MM.1S (cell line): Measurements from ENCODE around the gene NCAPG.

Experiments
- DNase-seq: peaks from one replicate; pipeline ENCODE4 v3.0.0-alpha.2; 2015
- H2AFZ ChIP-seq: fragments of 300-600 bp; sonication (generic); 2 replicates; pipeline ENCODE4 v1.6.0; 2016; ENCODE audit warnings: antibody characterized with exemption, low read length
- H3F3A ChIP-seq: fragments of 300-600 bp; sonication (generic); 2 replicates; pipeline ENCODE4 v1.6.1; 2016; ENCODE audit warnings: mild to moderate bottlenecking, antibody characterized with exemption, low read length, moderate library complexity, mixed read lengths; ENCODE audit not compliant: insufficient read depth
- H3K27ac ChIP-seq: fragments of 300-600 bp; sonication (generic); 2 replicates; pipeline ENCODE4 v1.5.1; 2016; ENCODE audit warnings: mild to moderate bottlenecking, low read length
- H3K27me3 ChIP-seq: fragments of 300-600 bp; sonication (generic); replicated peaks from 2 replicates; pipeline ENCODE4 v1.6.0; 2016; ENCODE audit warnings: low read length; ENCODE audit not compliant: insufficient read depth
- H3K36me3 ChIP-seq: fragments of 300-600 bp; sonication (generic); replicated peaks from 2 replicates; pipeline ENCODE4 v1.6.1; 2016; ENCODE audit warnings: mild to moderate bottlenecking, low read length, mixed read lengths; ENCODE audit not compliant: insufficient read depth
- H3K4me1 ChIP-seq: fragments of 300-600 bp; sonication (generic); 2 replicates; pipeline ENCODE4 v1.6.1; 2016; ENCODE audit warnings: low read length, mixed read lengths
- H3K4me2 ChIP-seq: fragments of 300-600 bp; sonication (generic); 2 replicates; pipeline ENCODE4 v1.6.0; 2016; ENCODE audit warnings: low read depth, low read length
- H3K4me3 ChIP-seq: fragments of 300-600 bp; sonication (generic); 2 replicates; pipeline ENCODE4 v1.5.1; 2016; ENCODE audit warnings: low read length, mixed read lengths
- H3K79me2 ChIP-seq: fragments of 300-600 bp; sonication (generic); 2 replicates; pipeline ENCODE4 v1.6.1; 2016; ENCODE audit warnings: mixed run types, low read length, mixed read lengths
- H3K9ac ChIP-seq: fragments of 300-600 bp; sonication (generic); 2 replicates; pipeline ENCODE4 v1.6.1; 2016; ENCODE audit warnings: low read length, mixed read lengths
- H3K9me2 ChIP-seq: fragments of 300-600 bp; sonication (generic); replicated peaks from 2 replicates; pipeline ENCODE4 v1.6.1; 2016; ENCODE audit warnings: mild to moderate bottlenecking, low read length, mixed read lengths; ENCODE audit not compliant: insufficient read depth
- H3K9me3 ChIP-seq: fragments of 300-600 bp; sonication (generic); replicated peaks from 2 replicates; pipeline ENCODE4 v1.6.1; 2016; ENCODE audit warnings: mild to moderate bottlenecking, low read length, mixed read lengths; ENCODE audit not compliant: insufficient read depth
- H4K20me1 ChIP-seq: fragments of 300-600 bp; sonication (generic); 2 replicates; pipeline ENCODE4 v1.6.1; 2016; ENCODE audit warnings: mild to moderate bottlenecking, low read length, moderate library complexity, mixed read lengths; ENCODE audit not compliant: insufficient read depth
- CTCF ChIP-seq: fragments of 300-600 bp; sonication (generic); IDR thresholded peaks from 2 replicates; pipeline ENCODE4 v1.5.1; 2016; ENCODE audit warnings: antibody characterized with exemption, low read length, mixed read lengths
- EZH2 ChIP-seq: fragments of 300-600 bp; sonication (generic); optimal IDR thresholded peaks from 2 replicates; pipeline ENCODE3; 2017; ENCODE audit warnings: low read depth, mild to moderate bottlenecking, antibody characterized with exemption, low read length, mixed read lengths
- EZH2phosphoT487 ChIP-seq: fragments of 300-600 bp; sonication (generic); IDR thresholded peaks from 2 replicates; pipeline ENCODE4 v1.6.1; 2018; ENCODE audit warnings: antibody characterized with exemption, low read length

Gene NCAPG

DNA sequence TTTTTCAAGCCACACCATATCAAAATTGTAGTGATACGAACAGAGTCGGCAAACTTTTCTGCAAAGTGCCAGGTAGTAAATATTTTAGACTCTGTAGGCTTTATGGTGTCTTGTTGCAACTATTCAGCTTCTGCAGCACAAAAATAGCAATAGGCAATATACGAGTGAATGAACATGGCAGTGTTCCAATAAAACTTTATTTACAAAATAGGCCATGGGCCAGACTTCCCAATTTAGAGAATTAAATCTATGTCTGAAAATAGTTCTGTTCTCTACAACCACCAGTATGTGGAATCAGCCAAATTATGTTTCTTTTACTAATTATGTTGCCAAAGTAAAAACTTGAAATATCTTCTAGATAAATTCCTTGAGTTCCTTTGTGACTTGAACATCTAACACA, 56.5 kb downstream of the NCAPG start:
- Histone ChIP-seq H3K9ac (no peak overlapping the region), H3K36me3 (no peaks in the 10 kb centered on the region), H3K9me3 (no peaks in the 10 kb centered on the region), H3F3A (no peaks in the 10 kb centered on the region), H3K4me3 (no peak overlapping the region), H2AFZ (no peak overlapping the region), H4K20me1 (no peaks in the 10 kb centered on the region), H3K4me2 (no peak overlapping the region), H3K27me3 (no peaks in the 10 kb centered on the region), H3K27ac (no peak overlapping the region), H3K9me2 (no peaks in the 10 kb centered on the region), H3K4me1 (no peaks in the 10 kb centered on the region), H3K79me2 (no peaks in the 10 kb centered on the region)
- no peak for DNase-seq
- TF ChIP-seq CTCF (no peak), EZH2phosphoT487 (no peak), EZH2 (no peak)

DNA sequence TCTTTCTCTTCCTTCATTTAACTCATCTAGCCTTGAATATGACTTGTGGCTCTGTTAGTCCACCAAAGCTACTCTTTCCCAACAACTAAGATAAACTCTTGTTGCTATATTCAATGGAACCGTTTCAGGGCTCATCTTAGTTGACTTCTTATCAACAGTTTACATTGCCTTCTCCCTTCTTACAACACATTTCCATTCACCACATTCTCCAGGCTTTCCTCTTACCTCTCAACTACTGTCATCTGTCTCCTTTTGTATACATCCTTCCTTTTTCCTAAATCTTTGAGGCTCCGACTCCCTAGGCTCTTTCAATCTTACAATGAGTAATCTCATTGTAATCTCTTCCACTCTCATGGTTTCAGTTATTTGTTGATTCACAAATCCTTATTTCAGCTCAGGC, 58.5 kb downstream of the NCAPG start:
- Histone ChIP-seq H3K27ac (no peak overlapping the region), H3K9me3 (no peaks in the 10 kb centered on the region), H3K4me2 (no peak overlapping the region), H3K4me3 (no peak overlapping the region), H3K36me3 (no peaks in the 10 kb centered on the region), H3K4me1 (no peaks in the 10 kb centered on the region), H4K20me1 (no peaks in the 10 kb centered on the region), H3F3A (no peaks in the 10 kb centered on the region), H3K27me3 (no peaks in the 10 kb centered on the region), H3K9ac (no peak overlapping the region), H2AFZ (no peak overlapping the region), H3K9me2 (no peaks in the 10 kb centered on the region), H3K79me2 (no peaks in the 10 kb centered on the region)
- TF ChIP-seq EZH2 (no peak), EZH2phosphoT487 (no peak), CTCF (no peak)
- no peak for DNase-seq

GRCh38 chr4:17875402-17876070, 64.8 kb downstream of the NCAPG start:
- Histone ChIP-seq H3K4me2 (no peak overlapping the region), H3K79me2 (no peaks in the 10 kb centered on the region), H3F3A (no peaks in the 10 kb centered on the region), H3K9me2 (no peaks in the 10 kb centered on the region), H3K4me3 (no peak overlapping the region), H3K9me3 (no peaks in the 10 kb centered on the region), H3K36me3 (no peaks in the 10 kb centered on the region; the same call in 1 of the 2 replicates), H2AFZ (no peak overlapping the region), H3K4me1 (no peaks in the 10 kb centered on the region), H3K9ac (no peak overlapping the region), H3K27me3 (no peaks in the 10 kb centered on the region), H3K27ac (no peak overlapping the region), H4K20me1 (no peaks in the 10 kb centered on the region)
- DNase-seq = no peak
- no peak for TF ChIP-seq EZH2phosphoT487
- TF ChIP-seq EZH2 = no peak
- TF ChIP-seq CTCF = no peak
